GM10266 (cell line): ENCODE measurements around the gene CROT.

Source experiments
- DNase-seq: peaks from one replicate; pipeline ENCODE4 v3.0.0; 2012; ENCODE audit errors: extremely low spot score
- CTCF ChIP-seq: IDR thresholded peaks from 2 replicates; pipeline ENCODE4 v1.5.1; 2012; ENCODE audit warnings: mild to moderate bottlenecking, low read depth; ENCODE audit not compliant: control insufficient read depth, insufficient read depth; ENCODE audit errors: missing control alignments

The CROT gene

GRCh38 chr7:87391020-87391701 lies 45.7 kb downstream of the CROT start:
- no peak for TF ChIP-seq CTCF

GRCh38 chr7:87395442-87396020 lies 50.1 kb downstream of the CROT start:
- DNase-seq: no peak
- no peak for TF ChIP-seq CTCF

More at GRCh38 chr7:87391020-87391701, 45.7 kb downstream of the CROT start:
- no peak for DNase-seq

- TF ChIP-seq CTCF: no peak
- DNase-seq: no peak
These were observed 53.0 kb downstream of the CROT start for GRCh38 chr7:87398446-87398845.

GRCh38 chr7:87404674-87405073 lies 59.2 kb downstream of the CROT start:
- TF ChIP-seq CTCF: no peak

GRCh38 chr7:87411186-87411585 lies 65.7 kb downstream of the CROT start:
- no peak for DNase-seq
- no peak for TF ChIP-seq CTCF

More at GRCh38 chr7:87404674-87405073, 59.2 kb downstream of the CROT start:
- no peak for DNase-seq

- DNase-seq: no peak
These were observed 67.6 kb downstream of the CROT start for GRCh38 chr7:87413029-87413428.

More at GRCh38 chr7:87413029-87413428, 67.6 kb downstream of the CROT start:
- TF ChIP-seq CTCF: no peak
